Measurements from ENCODE around the gene PRSS16.

- TF ChIP-seq EP300 (IDR thresholded peaks at IDR 0.05), result no peak
- TF ChIP-seq CTCF (IDR thresholded peaks at IDR 0.05), result no peak
Observed at GRCh38 chr6:27251112-27251605, 3.7 kb downstream of the PRSS16 start.

All from ovary (tissue), 3 donors.